NOMO-1 treated with DMSO at 0.1 percent for 48 hours (cell line): ENCODE data around the gene TTLL7.
"Not testable (repeated sequence)": the region's sequence is repeated elsewhere in the genome, so short reads cannot be mapped to it uniquely, and the experiment has no call there.

Experiments
- DNase-seq: peaks from one replicate; lab custom pipeline; 2025; ENCODE audit not compliant: unreplicated experiment; lab: John Stamatoyannopoulos, UW

The TTLL7 gene

GRCh38 chr1:83997631-83998030 lies 1.3 kb downstream of the TTLL7 start:
- DNase-seq = no peak

GRCh38 chr1:83996621-83997020 lies 2.3 kb downstream of the TTLL7 start:
- DNase-seq = no peak

GRCh38 chr1:83996191-83996590 lies 2.7 kb downstream of the TTLL7 start:
- no peak for DNase-seq

GRCh38 chr1:83995649-83996048 lies 3.3 kb downstream of the TTLL7 start:
- DNase-seq = no peak

GRCh38 chr1:83994111-83994510 lies 4.8 kb downstream of the TTLL7 start:
- DNase-seq = no peak

- no peak for DNase-seq
Measured at GRCh38 chr1:83990734-83991133, 8.2 kb downstream of the TTLL7 start.

GRCh38 chr1:83985048-83985447 lies 13.9 kb downstream of the TTLL7 start:
- DNase-seq = no peak

GRCh38 chr1:83983918-83984317 lies 15.0 kb downstream of the TTLL7 start:
- not testable (repeated sequence) for DNase-seq

GRCh38 chr1:83978056-83978455 lies 20.9 kb downstream of the TTLL7 start:
- DNase-seq = no peak

GRCh38 chr1:83976920-83977319 lies 22.0 kb downstream of the TTLL7 start:
- DNase-seq = no peak

GRCh38 chr1:83970802-83971201 lies 28.1 kb downstream of the TTLL7 start:
- no peak for DNase-seq

- no peak for DNase-seq
Measured at GRCh38 chr1:83970114-83970513, 28.8 kb downstream of the TTLL7 start.

GRCh38 chr1:83967336-83967735 lies 31.6 kb downstream of the TTLL7 start:
- no peak for DNase-seq

GRCh38 chr1:83964153-83964552 lies 34.8 kb downstream of the TTLL7 start:
- DNase-seq = no peak

- DNase-seq = no peak
Measured at GRCh38 chr1:83961571-83962295, 37.2 kb downstream of the TTLL7 start.

GRCh38 chr1:83960669-83961277 lies 38.2 kb downstream of the TTLL7 start:
- no peak for DNase-seq

GRCh38 chr1:83959824-83960498 lies 39.0 kb downstream of the TTLL7 start:
- DNase-seq = no peak

GRCh38 chr1:83958704-83959103 lies 40.2 kb downstream of the TTLL7 start:
- DNase-seq = no peak

GRCh38 chr1:83954166-83954823 lies 44.6 kb downstream of the TTLL7 start:
- DNase-seq = no peak

- DNase-seq = no peak
Measured at GRCh38 chr1:83950106-83950661, 48.7 kb downstream of the TTLL7 start.

GRCh38 chr1:83942914-83943313 lies 56.0 kb downstream of the TTLL7 start:
- no peak for DNase-seq
